Measurements from ENCODE around the gene CUZD1. TPM values are rescaled to one million over a fixed set of nuclear protein-coding genes. Genes with fewer than 3 reads are reported as not detected.

CUZD1 gene
- total and polyA plus RNA-seq, 2 donors from 2014 or later: 0.54 to 0.65 TPM

GRCh38 chr10:122786269-122786668, 59.4 kb downstream of the CUZD1 start:
- no peak for TF ChIP-seq CTCF (IDR thresholded peaks at IDR 0.05; ENCODE audit: borderline replicate concordance, extremely low read depth, insufficient read depth)
- Histone ChIP-seq H3K9ac (ENCODE audit: low read length in 3 of 3) (no peak overlapping the region), H3K4me3 (ENCODE audit: low read length in 3 of 3) (no peak overlapping the region), H3K27ac (ENCODE audit: low read depth in 2 of 2, low read length in 2 of 2) (no peak overlapping the region), H3K9me3 (ENCODE audit: control insufficient read depth in 2 of 3, insufficient read depth in 1 of 3, low read length in 3 of 3) (no peaks in the 10 kb centered on the region), H3K4me1 (ENCODE audit: control insufficient read depth in 2 of 3, insufficient read depth in 2 of 3, low read depth in 1 of 3, low read length in 3 of 3) (no peaks in the 10 kb centered on the region), H3K27me3 (ENCODE audit: control insufficient read depth, insufficient read depth, low read length) (no peaks in the 10 kb centered on the region), H3K36me3 (ENCODE audit: control insufficient read depth in 2 of 3, insufficient read depth in 3 of 3, low read length in 3 of 3) (no peaks in the 10 kb centered on the region)
- intact Hi-C loops (cut with DNase I): no loop called here
- DNase-seq (peak in 4 of 5 donors; percentile 55 to 90 (median 80)), FAIRE-seq (no peak)

GRCh38 chr10:122782911-122783310, 62.7 kb downstream of the CUZD1 start:
- intact Hi-C loops (cut with DNase I): no loop called here
- Histone ChIP-seq H3K27ac (ENCODE audit: low read depth in 2 of 2, low read length in 2 of 2) (no peak overlapping the region), H3K36me3 (ENCODE audit: control insufficient read depth in 2 of 3, insufficient read depth in 3 of 3, low read length in 3 of 3) (no peaks in the 10 kb centered on the region), H3K4me3 (ENCODE audit: low read length in 3 of 3) (no peak overlapping the region), H3K4me1 (ENCODE audit: control insufficient read depth in 2 of 3, insufficient read depth in 2 of 3, low read depth in 1 of 3, low read length in 3 of 3) (no peaks in the 10 kb centered on the region), H3K27me3 (ENCODE audit: control insufficient read depth, insufficient read depth, low read length) (no peaks in the 10 kb centered on the region), H3K9ac (ENCODE audit: low read length in 3 of 3) (no peak overlapping the region), H3K9me3 (ENCODE audit: control insufficient read depth in 2 of 3, insufficient read depth in 1 of 3, low read length in 3 of 3) (no peaks in the 10 kb centered on the region)
- TF ChIP-seq CTCF (IDR thresholded peaks at IDR 0.05; ENCODE audit: borderline replicate concordance, extremely low read depth, insufficient read depth): no peak
- DNase-seq: no peak
- FAIRE-seq: no peak

Other genes starting within 250 kb of the CUZD1 start
- gene C10orf120, start 146.0 kb downstream of the CUZD1 start, total RNA-seq: not detected
- not detected for gene C10orf120, start 146.0 kb downstream of the CUZD1 start, polyA plus RNA-seq (ENCODE audit: insufficient read depth, low read depth, low replicate concordance)
- 3.8 TPM for gene FAM24B, start 33.7 kb upstream of the CUZD1 start, total RNA-seq
- gene FAM24B, start 33.7 kb upstream of the CUZD1 start, polyA plus RNA-seq (ENCODE audit: insufficient read depth, low read depth, low replicate concordance): 26.7 TPM
- gene FAM24A, start 64.8 kb upstream of the CUZD1 start, total RNA-seq: not detected
- gene FAM24A, start 64.8 kb upstream of the CUZD1 start, polyA plus RNA-seq (ENCODE audit: insufficient read depth, low read depth, low replicate concordance): not detected
- 7.6 TPM for gene C10orf88, start 108.4 kb upstream of the CUZD1 start, total RNA-seq
- 4.3 TPM for gene C10orf88, start 108.4 kb upstream of the CUZD1 start, polyA plus RNA-seq (ENCODE audit: insufficient read depth, low read depth, low replicate concordance)
- gene PSTK, start 134.5 kb upstream of the CUZD1 start, total RNA-seq: 4.3 TPM
- gene PSTK, start 134.5 kb upstream of the CUZD1 start, polyA plus RNA-seq (ENCODE audit: insufficient read depth, low read depth, low replicate concordance): 4.7 TPM
- 17.1 TPM for gene IKZF5, start 162.9 kb upstream of the CUZD1 start, total RNA-seq
- 7.3 TPM for gene IKZF5, start 162.9 kb upstream of the CUZD1 start, polyA plus RNA-seq (ENCODE audit: insufficient read depth, low read depth, low replicate concordance)
- gene ACADSB, start 163.1 kb upstream of the CUZD1 start, total RNA-seq: 26.6 TPM
- gene ACADSB, start 163.1 kb upstream of the CUZD1 start, polyA plus RNA-seq (ENCODE audit: insufficient read depth, low read depth, low replicate concordance): 48.5 TPM

Data from kidney (tissue), 14 donors.